HUES48 (cell line): Measurements from ENCODE around the gene NR1D1.

Experiments
- H3K27ac ChIP-seq: one replicate; pipeline ENCODE4 v1.7.0; 2013; ENCODE audit warnings: low read depth, low read length, inconsistent platforms
- H3K27me3 ChIP-seq: 2 replicates; pipeline ENCODE4 v1.6.1; 2013; ENCODE audit warnings: mild to moderate bottlenecking, low read length; ENCODE audit not compliant: control insufficient read depth, insufficient read depth
- H3K36me3 ChIP-seq: 2 replicates; pipeline ENCODE4 v1.6.1; 2013; ENCODE audit warnings: low read length; ENCODE audit not compliant: control insufficient read depth, insufficient read depth
- H3K4me1 ChIP-seq: 2 replicates; pipeline ENCODE4 v1.6.1; 2013; ENCODE audit warnings: mild to moderate bottlenecking, low read length; ENCODE audit not compliant: control insufficient read depth, insufficient read depth
- H3K4me3 ChIP-seq: 2 replicates; pipeline ENCODE4 v1.5.1; 2013; ENCODE audit warnings: mild to moderate bottlenecking, low read depth, low read length
- H3K9ac ChIP-seq: 2 replicates; pipeline ENCODE4 v1.6.1; 2013; ENCODE audit warnings: mild to moderate bottlenecking, low read depth, low read length, moderate library complexity
- H3K9me3 ChIP-seq: 2 replicates; pipeline ENCODE4 v1.6.1; 2013; ENCODE audit warnings: low read length; ENCODE audit not compliant: control insufficient read depth, insufficient read depth

NR1D1 gene

DNA sequence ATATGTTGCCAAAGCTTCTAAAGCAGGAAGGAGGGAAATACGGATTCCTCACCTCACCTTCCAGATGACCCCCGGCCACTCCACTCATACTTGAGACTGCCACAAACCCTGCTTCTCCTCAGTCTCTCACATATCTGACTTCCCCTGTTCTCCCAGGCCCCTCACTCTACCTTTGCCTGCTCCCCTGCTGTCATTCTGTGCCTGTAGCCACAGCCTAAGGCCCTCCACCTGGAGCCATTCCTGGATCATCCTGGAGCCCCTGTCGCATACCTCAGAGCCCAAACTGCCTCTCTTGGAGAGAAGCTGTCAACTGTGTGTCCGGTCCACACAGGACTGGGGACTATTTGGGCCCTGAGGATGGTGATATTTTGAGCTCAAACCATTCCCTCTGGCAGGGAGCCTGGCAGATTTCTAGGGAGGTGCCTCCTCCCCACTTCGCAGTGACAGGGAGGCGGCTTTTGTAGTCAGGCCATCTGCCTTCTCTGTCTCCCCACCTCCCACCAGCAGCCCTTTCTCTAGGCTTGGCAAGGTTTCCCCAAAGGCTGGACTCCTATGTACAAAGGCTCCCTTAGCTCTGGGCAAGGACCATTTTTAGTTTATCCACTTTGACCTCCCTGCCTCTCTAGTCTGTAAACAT is 43.9 kb downstream of the NR1D1 start:
- H3K27me3 ChIP-seq: 0 out of 2 replicates have a peak, but pooled peaks cover 6% of the 10 kb centered on the region
- no peak overlapping the region for H3K4me3 ChIP-seq
- peaks cover 7% of the 10 kb centered on the region; the same call in 1 of the 2 replicates for H3K4me1 ChIP-seq
- no peak overlapping the region for H3K27ac ChIP-seq
- no peak overlapping the region for H3K9ac ChIP-seq
- H3K9me3 ChIP-seq: no peaks in the 10 kb centered on the region
- H3K36me3 ChIP-seq: peaks cover 10% of the 10 kb centered on the region
